K562 (cell line): ENCODE measurements around the gene TGOLN2. TPM values are rescaled to one million over a fixed set of nuclear protein-coding genes. Genes with fewer than 3 reads are reported as not detected.

ENCODE experiments used
- ARID2 ChIP-seq: fragments of 450-650 bp; IDR thresholded peaks from 2 replicates; pipeline ENCODE4 v1.6.1; 2017; ENCODE audit warnings: antibody characterized with exemption, mild to moderate bottlenecking
- ATF7 ChIP-seq: fragments of 450-650 bp; IDR thresholded peaks from 2 replicates; pipeline ENCODE4 v1.7.1; 2014; ENCODE audit warnings: mild to moderate bottlenecking, moderate library complexity
- CBFA2T2 ChIP-seq: fragments of 450-650 bp; conservative IDR thresholded peaks from 2 replicates; pipeline ENCODE4 v1.6.1; 2017; ENCODE audit warnings: mild to moderate bottlenecking
- CTBP1 ChIP-seq: fragments of 450-650 bp; IDR thresholded peaks from 2 replicates; pipeline ENCODE4 v1.6.1; 2016; ENCODE audit warnings: borderline replicate concordance
- DNMT1 ChIP-seq: fragments of 450-650 bp; IDR thresholded peaks from 2 replicates; pipeline ENCODE4 v1.6.1; 2016; ENCODE audit warnings: antibody characterized with exemption, mild to moderate bottlenecking
- DPF2 ChIP-seq: fragments of 450-650 bp; IDR thresholded peaks from 2 replicates; pipeline ENCODE4 v1.6.1; 2016
- E2F8 ChIP-seq: fragments of 450-650 bp; IDR thresholded peaks from 2 replicates; pipeline ENCODE4 v1.7.1; 2018; ENCODE audit warnings: mild to moderate bottlenecking, low read depth; ENCODE audit not compliant: partially characterized antibody
- EHMT2 ChIP-seq: fragments of 450-650 bp; IDR thresholded peaks from 2 replicates; pipeline ENCODE4 v1.6.1; 2018; ENCODE audit warnings: antibody characterized with exemption
- ELF1 ChIP-seq: fragments of 200-800 bp; sonication (Bioruptor generic); IDR thresholded peaks from 2 replicates; pipeline ENCODE4 v1.6.1; 2016; ENCODE audit warnings: missing genetic modification characterization, missing compliant biosample characterization
- ERF ChIP-seq: fragments of 450-650 bp; formaldehyde crosslinking; IDR thresholded peaks from 2 replicates; pipeline ENCODE4 v1.4.0; 2020; ENCODE audit warnings: mild to moderate bottlenecking, mixed read lengths
- FOXK2 ChIP-seq, 2 experiments: fragments of 450-650 bp; IDR thresholded peaks in 1 of 2; conservative IDR thresholded peaks in 1 of 2; 2 replicates each; pipeline ENCODE4 v1.6.1; 2016; ENCODE audit warnings: low read depth in 2 of 2, mild to moderate bottlenecking in 1 of 2
- HDAC8 ChIP-seq: fragments of 450-650 bp; IDR thresholded peaks from 2 replicates; pipeline ENCODE4 v1.6.1; 2016; ENCODE audit warnings: mild to moderate bottlenecking, missing genetic modification characterization, moderate library complexity, missing compliant biosample characterization
- JUN ChIP-seq, 2 experiments: sonication (generic) in 1 of 2; formaldehyde crosslinking in 1 of 2; IDR thresholded peaks; 2 replicates each; pipeline versions ENCODE4 v1.6.1 to v1.8.0; 2012 to 2022; ENCODE audit warnings: borderline replicate concordance in 2 of 2, mild to moderate bottlenecking in 2 of 2, improper control_type of control experiment in 1 of 2, low read depth in 1 of 2, low read length in 1 of 2, missing genetic modification reagents in 1 of 2
- KDM1A ChIP-seq, 2 experiments: fragments of 450-650 bp; IDR thresholded peaks; 2 replicates each; pipeline ENCODE4 v1.6.1; 2016; ENCODE audit warnings: mild to moderate bottlenecking in 2 of 2
- KLF13 ChIP-seq: fragments of 450-650 bp; IDR thresholded peaks from 2 replicates; pipeline ENCODE4 v1.6.1; 2016; ENCODE audit warnings: missing genetic modification characterization, low read depth, mild to moderate bottlenecking, missing compliant biosample characterization, moderate library complexity, borderline replicate concordance
- LEF1 ChIP-seq: fragments of 450-650 bp; IDR thresholded peaks from 2 replicates; pipeline ENCODE4 v1.6.1; 2016; ENCODE audit warnings: mild to moderate bottlenecking
- NR1H2 ChIP-seq: sonication (generic); formaldehyde crosslinking; IDR thresholded peaks from 2 replicates; pipeline ENCODE4 v1.4.0; 2020; ENCODE audit warnings: mild to moderate bottlenecking, missing genetic modification reagents
- PHB2 ChIP-seq: fragments of 450-650 bp; IDR thresholded peaks from 2 replicates; pipeline ENCODE4 v1.6.1; 2017; ENCODE audit warnings: low read depth
- RB1 ChIP-seq: fragments of 450-650 bp; IDR thresholded peaks from 2 replicates; pipeline ENCODE4 v1.6.1; 2017; ENCODE audit warnings: low read depth, mild to moderate bottlenecking
- RFX1 ChIP-seq: fragments of 450-650 bp; IDR thresholded peaks from 2 replicates; pipeline ENCODE4 v1.6.1; 2016; ENCODE audit warnings: mild to moderate bottlenecking, moderate library complexity
- SMARCA4 ChIP-seq: fragments of 450-650 bp; IDR thresholded peaks from 2 replicates; pipeline ENCODE4 v1.6.1; 2016
- SMARCC2 ChIP-seq: fragments of 450-650 bp; IDR thresholded peaks from 2 replicates; pipeline ENCODE4 v1.6.1; 2017; ENCODE audit warnings: antibody characterized with exemption, moderate library complexity, mild to moderate bottlenecking, low read depth
- SOX6 ChIP-seq: fragments of 450-650 bp; IDR thresholded peaks from 2 replicates; pipeline ENCODE4 v1.6.1; 2014; ENCODE audit warnings: mild to moderate bottlenecking
- SRSF9 ChIP-seq: fragments of 200-400 bp; formaldehyde crosslinking; IDR thresholded peaks from 2 replicates; pipeline ENCODE4 v1.6.1; 2017; ENCODE audit warnings: low read depth, low read length, borderline replicate concordance
- SUPT5H ChIP-seq: fragments of 450-650 bp; IDR thresholded peaks from 2 replicates; pipeline ENCODE4 v1.6.1; 2016
- TAL1 ChIP-seq: fragments of 450-650 bp; IDR thresholded peaks from 2 replicates; pipeline ENCODE4 v1.6.1; 2016; ENCODE audit warnings: mild to moderate bottlenecking
- TCF3 ChIP-seq: sonication (generic); formaldehyde crosslinking; IDR thresholded peaks from 2 replicates; pipeline ENCODE4 v1.4.0; 2020; ENCODE audit warnings: mild to moderate bottlenecking, missing genetic modification reagents
- ZNF41 ChIP-seq: fragments of 250-450 bp; sonication (Bioruptor Pico); conservative IDR thresholded peaks from 2 replicates; pipeline ENCODE4 v1.4.0; 2020; ENCODE audit warnings: mild to moderate bottlenecking
- ZNF639 ChIP-seq, 2 experiments: fragments of 200-800 bp in 1 of 2; sonication (Bioruptor generic) in 1 of 2; sonication (generic) in 1 of 2; formaldehyde crosslinking in 1 of 2; IDR thresholded peaks in 1 of 2; conservative IDR thresholded peaks in 1 of 2; 2 replicates each; pipeline versions ENCODE4 v1.5.0 to v1.6.1; 2016 to 2020; ENCODE audit warnings: missing compliant biosample characterization in 1 of 2, missing genetic modification characterization in 1 of 2, missing genetic modification reagents in 1 of 2
- polyA plus RNA-seq, 8 experiments: library from polyadenylated mRNA; depleted of rRNA in 4 of 8; stranded (reverse) in 5 of 8; unstranded in 3 of 8; fragments of >200 nt; fragmentation: Nextera tagmentation in 2 of 8; fragmentation: Illumina TruSeq in 1 of 8; extraction: Ambion mirVana in 2 of 8; extraction: Trizol in 1 of 8; gene quantifications; 2 replicates each; pipeline versions ENCODE4 v1.2.1 to v1.2.3, GENCODE V29; 2011 to 2014; ENCODE audit warnings: inconsistent platforms in 1 of 8, missing spikeins in 1 of 8
- total RNA-seq, 7 experiments: library from RNA; depleted of rRNA in 6 of 7; stranded (reverse); fragments of >200 nt in 6 of 7; fragmentation: Illumina TruSeq in 2 of 7; extraction: Trizol in 2 of 7; gene quantifications; 2 replicates each; pipeline versions ENCODE4 v1.2.1 to v1.2.3, GENCODE V29; 2011 to 2021; ENCODE audit warnings: low replicate concordance in 1 of 7

Gene TGOLN2
- total and polyA plus RNA-seq, 9 of the 15 experiments (the other 6 are each of a cell fraction or from before 2014, with no cell fraction given) = 13.0 to 66.5 (median 35.9) TPM

DNA sequence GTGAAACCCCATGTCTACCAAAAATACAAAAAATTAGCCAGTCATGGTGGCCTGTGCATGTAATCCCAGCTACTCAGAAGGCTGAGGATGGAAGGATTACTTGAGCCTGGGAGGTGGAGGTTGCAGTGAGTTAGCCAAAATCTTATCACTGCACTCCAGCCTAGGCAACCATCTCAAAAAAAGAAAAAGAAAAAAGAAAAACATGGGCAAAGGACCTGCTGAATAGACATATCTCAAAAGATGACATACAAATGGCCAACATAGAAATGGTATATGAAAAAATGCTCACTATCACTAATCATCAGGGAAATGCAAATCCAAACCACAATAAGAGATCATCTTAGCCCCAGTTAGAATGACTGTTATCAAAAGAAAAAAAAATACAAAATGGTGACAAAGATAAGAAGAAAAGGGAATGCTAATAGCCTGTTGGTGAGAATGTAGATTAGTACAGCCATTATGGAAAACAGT lies 1.4 kb upstream of the TGOLN2 start (continued):
- TF ChIP-seq PHB2 = peak; percentile 59; the same call in 1 of the 2 replicates
- no peak for TF ChIP-seq SUPT5H
- TF ChIP-seq SMARCA4 = peak; percentile 94
- TF ChIP-seq ERF (CRISPR knock-in tag) = no peak
- TF ChIP-seq KLF13 (tag) = no peak
- TF ChIP-seq ARID2 = peak; percentile 15; the same call in 1 of the 2 replicates
- no peak for TF ChIP-seq SRSF9
- no peak for TF ChIP-seq ZNF639 (CRISPR knock-in tag; conservative IDR thresholded peaks at IDR 0.05 in 1 of 2, IDR thresholded peaks at IDR 0.05 in 1 of 2)
- TF ChIP-seq FOXK2 (conservative IDR thresholded peaks at IDR 0.05 in 1 of 2, IDR thresholded peaks at IDR 0.05 in 1 of 2; ENCODE audit: low read depth in 2 of 2) = peak in 1 of 2 experiments; percentile 78; a peak in 2 of 4 replicates
- TF ChIP-seq TAL1 = peak; percentile 83
- peak; percentile 65 for TF ChIP-seq SOX6
- peak; percentile 91 for TF ChIP-seq CTBP1
- no peak for TF ChIP-seq ELF1 (tag)
- TF ChIP-seq TCF3 = peak; percentile 61
- TF ChIP-seq DNMT1 = 0 out of 2 replicates have a peak, but pooled peaks have one; percentile 30
- peak; percentile 82; the same call in 1 of the 2 replicates for TF ChIP-seq SMARCC2
- TF ChIP-seq ATF7 = 0 out of 2 replicates have a peak, but pooled peaks have one; percentile 31
- TF ChIP-seq RB1 = no peak
- TF ChIP-seq KDM1A (IDR thresholded peaks at IDR 0.05) = peak; percentile 99
- TF ChIP-seq E2F8 = peak; percentile 34
- TF ChIP-seq ZNF41 (CRISPR knock-in tag) = no peak
- TF ChIP-seq DPF2 = peak; percentile 98
- TF ChIP-seq LEF1 = 0 out of 2 replicates have a peak, but pooled peaks have one; percentile 44
- TF ChIP-seq CBFA2T2 = peak; percentile 85
- no peak for TF ChIP-seq NR1H2 (CRISPR knock-in tag)
- TF ChIP-seq JUN (IDR thresholded peaks at IDR 0.05; ENCODE audit: borderline replicate concordance, low read depth, low read length) = no peak
- no peak for TF ChIP-seq JUN (CRISPR knock-in tag; IDR thresholded peaks at IDR 0.05; ENCODE audit: borderline replicate concordance)
- TF ChIP-seq EHMT2 = peak; percentile 71
- TF ChIP-seq RFX1 = peak; percentile 65
- no peak for TF ChIP-seq HDAC8 (tag)
